SIG-M5 (cell line): ENCODE measurements around the gene MRPS26.
"Not testable (repeated sequence)": the region's sequence is repeated elsewhere in the genome, so short reads cannot be mapped to it uniquely, and the experiment has no call there.

Experiments
- DNase-seq: peaks from one replicate; lab custom pipeline; 2025; lab: John Stamatoyannopoulos, UW

Gene MRPS26

DNA sequence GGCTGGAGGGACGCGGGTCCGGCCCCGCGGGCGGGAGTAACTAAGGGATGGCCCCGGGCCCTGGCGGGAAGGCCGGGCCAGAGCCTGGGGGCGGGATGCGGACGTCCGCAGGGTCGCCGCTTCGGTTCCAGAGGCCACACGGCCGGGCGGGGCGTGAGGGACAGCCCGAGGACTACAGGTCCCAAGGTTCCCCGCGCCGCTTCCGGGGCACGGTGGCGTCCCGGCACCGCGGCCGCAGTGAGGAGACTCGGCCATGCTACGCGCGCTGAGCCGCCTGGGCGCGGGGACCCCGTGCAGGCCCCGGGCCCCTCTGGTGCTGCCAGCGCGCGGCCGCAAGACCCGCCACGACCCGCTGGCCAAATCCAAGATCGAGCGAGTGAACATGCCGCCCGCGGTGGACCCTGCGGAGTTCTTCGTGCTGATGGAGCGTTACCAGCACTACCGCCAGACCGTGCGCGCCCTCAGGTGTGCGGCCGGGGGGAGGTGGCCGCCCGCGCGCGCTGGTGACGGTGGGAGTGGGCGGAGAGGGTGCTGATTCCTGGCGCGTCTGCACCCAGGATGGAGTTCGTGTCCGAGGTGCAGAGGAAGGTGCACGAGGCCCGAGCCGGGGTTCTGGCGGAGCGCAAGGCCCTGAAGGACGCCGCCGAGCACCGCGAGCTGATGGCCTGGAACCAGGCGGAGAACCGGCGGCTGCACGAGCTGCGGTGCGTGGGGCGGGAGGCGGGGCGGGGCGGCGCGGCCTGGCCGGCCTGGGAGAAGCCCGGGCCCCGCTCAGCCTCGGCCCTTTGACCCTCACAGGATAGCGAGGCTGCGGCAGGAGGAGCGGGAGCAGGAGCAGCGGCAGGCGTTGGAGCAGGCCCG, at the start of gene MRPS26:
MRPS26 (plus strand) TSS at position 237 of the 861 bp plus-strand sequence; CDS start at position 254, 17 bp downstream.
- DNase-seq: no peak

DNA sequence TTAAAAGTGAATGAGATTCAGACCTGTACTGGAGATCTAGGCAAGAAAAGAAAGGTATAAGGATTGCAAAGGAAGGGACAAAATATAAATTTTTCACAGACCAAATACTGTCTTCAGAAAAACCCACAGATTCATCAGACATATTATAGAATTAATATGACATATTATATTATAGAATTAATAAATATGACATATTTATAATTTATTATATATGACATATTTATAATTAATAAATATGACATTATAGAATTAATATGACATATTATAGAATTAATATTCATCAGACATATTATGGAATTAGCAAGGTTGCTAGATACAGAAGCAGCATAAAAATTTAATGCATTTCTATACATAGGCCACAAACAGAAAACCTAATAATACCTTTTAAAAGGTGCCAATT, 47.1 kb upstream of the MRPS26 start:
- DNase-seq: no peak

DNA sequence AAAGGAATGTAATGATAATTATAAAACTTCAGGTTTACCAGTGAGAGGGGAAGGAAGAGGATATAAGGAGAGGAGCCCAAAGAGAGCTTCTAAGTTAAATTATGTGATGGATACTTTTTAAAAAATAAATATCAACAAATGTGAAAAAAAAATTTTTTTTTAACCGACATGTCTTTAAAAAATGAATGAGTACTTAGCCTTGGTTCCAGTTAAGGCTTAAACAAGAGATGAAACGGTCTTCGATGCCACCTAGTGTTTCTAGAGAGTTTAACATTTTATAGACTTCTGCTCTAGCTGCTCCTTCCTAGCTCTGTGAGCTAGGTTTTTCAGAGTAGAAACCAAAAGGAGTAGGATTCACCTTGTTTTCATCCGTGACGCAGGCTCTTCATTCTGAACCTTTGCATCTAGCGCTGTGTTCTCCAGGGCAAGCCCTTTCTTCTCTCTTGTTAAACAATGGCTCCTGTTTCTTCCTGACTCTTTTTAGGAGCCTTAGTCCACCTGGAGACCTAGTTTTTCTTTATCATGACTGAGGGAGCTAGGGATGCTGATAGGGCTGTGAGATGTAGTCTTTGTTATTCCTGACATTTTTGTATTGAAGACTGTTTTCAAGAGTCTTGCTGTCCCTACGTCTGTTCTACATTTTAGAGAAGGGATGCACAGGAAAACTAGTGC, 44.9 kb upstream of the MRPS26 start:
- peak; percentile 27 for DNase-seq

DNA sequence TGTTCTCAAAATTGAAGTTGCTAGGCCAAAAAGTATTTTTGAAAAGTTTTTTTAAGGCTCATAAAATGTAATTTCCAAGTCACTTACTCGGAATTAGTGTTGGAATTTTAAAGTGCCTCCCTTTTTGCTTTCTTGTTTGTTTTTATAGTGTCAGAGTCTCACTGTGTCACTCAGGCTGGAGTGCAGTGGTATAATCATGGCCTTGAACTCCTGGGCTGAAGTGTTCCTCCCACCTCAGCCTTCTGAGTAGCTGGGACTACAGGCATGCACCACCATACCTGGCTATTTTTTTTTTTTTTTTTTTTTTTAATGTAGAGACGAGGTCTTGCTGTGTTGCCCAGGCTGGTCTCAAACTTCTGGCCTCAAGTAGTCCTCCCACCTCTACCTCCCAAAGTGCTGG, 42.4 kb upstream of the MRPS26 start:
- DNase-seq: no peak

DNA sequence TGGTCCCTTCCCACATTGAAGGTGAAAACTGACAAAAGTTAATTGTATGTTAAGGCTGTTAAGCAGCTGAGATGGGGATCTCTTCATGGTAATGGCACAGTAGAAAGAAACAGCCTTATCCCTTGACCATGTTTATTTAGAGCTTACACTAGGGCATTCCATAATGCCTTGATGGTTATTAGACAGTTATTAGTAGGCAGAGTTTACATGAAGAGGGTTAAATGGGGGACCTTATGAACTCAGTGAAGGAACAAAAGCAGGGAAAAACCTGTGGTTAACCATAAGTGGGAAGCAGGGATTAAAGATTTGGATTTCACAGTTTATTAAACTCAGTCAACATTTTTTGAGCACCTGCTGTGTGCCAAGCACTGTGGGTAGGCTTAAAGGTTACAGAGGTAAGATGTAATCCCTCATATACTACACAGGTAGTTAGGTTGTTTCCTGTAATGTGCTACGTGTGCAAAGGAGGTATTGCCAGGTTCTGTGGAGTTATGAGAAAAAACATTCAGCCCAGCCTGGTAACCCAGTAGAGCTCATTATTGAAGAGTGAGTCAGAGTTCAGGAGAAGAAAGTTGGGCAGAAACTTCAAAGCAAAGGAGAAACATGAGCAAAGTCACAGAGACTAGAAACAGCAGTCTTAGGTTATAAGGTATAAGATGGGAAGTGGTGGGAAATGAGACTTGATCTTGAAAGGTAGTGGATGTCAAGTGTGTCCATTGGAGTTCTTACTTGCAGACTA, 34.7 kb upstream of the MRPS26 start:
- no peak for DNase-seq

DNA sequence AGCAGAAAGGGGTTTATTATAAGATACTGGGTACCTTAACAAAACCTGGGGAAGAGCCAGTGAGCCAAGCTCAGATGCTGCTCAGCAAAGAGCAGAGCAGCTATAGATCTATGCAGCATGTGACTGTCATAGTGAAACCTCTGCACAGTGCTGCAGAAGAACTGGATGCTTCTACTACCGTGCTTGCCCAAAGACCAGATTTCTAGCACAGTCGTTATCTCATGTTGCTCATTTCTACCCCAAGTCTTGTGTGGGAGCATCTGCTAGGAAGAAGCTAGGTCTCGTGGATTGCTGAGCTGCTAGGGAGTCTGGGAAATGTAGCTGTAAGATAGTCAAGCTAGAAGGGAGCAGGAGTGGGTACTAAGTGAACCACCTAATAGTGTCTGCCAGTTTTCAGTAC, 34.1 kb upstream of the MRPS26 start:
- no peak for DNase-seq

DNA sequence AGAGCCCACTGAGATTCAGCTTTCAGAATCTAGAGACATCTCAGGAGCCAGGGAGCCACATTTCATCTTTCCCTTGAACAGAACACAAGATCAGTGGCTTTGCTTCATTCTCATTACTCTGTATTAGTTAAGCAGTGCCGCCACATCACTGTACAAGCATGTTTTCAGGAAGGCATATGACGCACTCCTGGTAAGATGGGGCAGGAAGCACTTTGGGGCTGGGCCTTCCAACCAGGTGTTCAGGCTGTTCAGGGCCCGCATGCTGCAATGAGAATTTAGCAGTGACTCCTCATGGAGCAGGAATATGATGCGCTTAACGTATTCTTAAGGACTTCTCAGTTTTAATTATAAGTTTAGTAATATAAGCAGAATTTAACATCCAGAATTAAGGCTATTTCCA, 32.1 kb upstream of the MRPS26 start:
- no peak for DNase-seq

DNA sequence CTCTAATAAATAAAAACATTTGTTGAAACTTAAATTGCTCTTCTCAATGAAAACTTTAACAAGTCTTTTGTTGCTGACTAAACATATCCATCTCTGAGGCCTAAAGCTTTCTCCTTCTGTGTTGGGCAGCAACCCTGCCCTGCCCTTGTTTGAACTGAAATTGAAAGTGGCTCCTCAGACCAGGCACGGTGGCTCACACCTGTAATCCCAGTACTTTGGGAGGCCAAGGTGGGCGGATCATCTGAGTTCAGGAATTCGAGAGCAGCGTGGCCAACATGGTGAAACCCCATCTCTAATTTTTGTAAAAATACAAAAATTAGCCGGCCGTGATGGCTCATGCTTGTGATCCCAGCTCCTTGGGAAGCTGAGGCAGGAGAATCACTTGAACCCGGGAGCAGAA, 31.7 kb upstream of the MRPS26 start:
- no peak for DNase-seq

DNA sequence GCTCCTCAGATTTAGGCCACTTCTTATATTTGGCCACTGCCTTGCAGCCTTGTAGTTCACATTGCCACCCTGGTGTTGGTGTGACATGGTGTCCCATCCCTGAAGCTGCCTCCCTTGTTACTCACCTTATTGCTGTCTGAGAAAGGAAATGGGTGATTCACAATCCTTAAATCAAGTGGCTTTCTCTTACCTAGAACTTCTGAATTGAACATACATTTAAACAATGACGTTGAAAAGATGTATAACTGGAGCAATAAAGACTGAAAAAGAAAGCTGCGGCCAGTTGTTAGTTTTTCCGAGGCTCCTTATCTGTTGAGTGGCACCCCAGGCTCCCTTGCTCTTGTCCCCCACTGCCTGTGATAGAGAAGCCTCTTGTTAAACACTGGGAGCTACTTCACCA, 31.2 kb upstream of the MRPS26 start:
- no peak for DNase-seq

DNA sequence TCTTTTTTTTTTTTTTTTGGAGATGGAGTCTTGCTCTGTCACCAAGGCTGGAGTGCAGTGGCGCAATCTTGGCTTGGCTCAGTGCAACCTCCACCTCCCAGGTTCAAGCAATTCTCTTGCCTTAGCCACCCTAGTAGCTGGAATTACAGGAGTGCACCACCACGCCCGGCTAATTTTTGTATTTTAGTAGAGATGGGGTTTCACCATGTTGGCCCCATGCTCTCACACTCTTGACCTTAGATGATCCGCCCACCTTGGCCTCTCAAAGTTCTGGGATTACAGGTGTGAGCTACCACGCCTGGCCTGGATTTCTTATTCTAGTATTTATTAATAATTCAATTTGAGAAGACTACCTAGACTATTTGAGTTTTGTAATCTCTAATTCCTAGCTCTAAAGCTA, 30.6 kb upstream of the MRPS26 start:
- DNase-seq: not testable (repeated sequence)

DNA sequence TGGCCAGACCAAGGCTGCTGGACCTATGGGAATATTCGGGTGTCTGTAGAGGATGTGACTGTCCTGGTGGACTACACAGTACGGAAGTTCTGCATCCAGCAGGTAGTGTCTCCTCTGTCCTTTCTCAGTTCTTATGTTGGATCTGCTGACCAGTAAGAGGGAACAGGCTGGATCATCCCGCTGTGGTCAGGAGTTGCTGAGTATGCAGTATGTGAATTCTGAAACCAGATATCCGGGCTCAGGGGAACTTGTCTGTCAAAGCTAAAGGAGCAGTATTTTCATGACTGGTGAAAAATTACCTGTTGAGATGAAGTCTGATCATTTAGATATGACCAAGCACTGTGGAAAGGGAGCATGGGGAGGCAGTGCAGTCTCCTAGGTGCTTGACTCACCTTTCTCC, 24.5 kb upstream of the MRPS26 start:
- no peak for DNase-seq

DNA sequence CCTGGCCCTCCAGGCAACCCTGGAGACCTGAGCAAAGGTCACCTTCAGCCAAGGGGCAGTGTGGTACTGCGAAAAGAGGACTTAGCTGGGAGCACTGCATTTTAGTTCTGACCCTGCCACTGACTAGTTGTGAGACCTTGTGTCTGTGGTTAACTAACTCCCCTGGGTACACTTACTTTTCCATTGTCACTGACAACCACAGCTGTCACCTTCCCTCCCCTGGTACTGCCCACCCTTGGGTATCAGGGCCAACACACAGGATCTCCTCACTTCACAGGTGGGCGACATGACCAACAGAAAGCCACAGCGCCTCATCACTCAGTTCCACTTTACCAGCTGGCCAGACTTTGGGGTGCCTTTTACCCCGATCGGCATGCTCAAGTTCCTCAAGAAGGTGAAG, 24.1 kb upstream of the MRPS26 start:
- no peak for DNase-seq

DNA sequence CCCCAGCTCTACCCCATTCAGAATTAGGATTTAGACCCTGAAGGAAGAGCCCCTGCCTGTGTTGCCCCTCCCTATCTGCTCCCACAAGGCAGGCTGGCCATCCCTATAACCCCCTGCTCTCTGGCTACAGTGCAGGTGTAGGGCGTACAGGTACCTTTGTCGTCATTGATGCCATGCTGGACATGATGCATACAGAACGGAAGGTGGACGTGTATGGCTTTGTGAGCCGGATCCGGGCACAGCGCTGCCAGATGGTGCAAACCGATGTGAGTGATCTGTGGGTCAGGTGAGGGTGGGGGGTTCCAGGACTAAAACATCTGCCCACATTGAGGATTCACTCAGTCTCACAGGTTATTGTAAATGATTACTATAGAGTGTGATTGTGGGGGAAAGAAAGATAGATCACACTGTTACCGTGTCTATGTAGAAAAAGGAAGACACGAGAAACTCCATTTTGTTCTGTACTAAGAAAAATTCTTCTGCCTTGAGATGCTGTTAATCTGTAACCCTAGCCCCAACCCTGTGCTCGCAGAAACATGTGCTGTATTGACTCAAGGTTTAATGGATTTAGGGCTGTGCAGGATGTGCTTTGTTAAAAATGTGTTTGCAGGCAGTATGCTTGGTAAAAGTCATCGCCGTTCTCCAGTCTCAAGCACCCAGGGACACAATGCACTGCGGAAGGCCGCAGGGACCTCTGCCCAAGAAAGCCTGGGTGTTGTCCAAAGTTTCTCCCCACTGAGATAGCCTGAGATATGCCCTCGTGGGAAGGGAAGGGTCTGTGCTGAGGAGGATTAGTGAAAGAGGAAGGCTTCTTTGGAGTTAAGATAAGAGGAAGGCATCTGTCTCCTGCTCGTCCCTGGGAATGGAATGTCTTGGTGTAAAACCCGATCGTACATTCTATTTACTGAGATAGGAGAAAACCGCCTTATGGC, 23.0 kb upstream of the MRPS26 start:
- not testable (repeated sequence) for DNase-seq

DNA sequence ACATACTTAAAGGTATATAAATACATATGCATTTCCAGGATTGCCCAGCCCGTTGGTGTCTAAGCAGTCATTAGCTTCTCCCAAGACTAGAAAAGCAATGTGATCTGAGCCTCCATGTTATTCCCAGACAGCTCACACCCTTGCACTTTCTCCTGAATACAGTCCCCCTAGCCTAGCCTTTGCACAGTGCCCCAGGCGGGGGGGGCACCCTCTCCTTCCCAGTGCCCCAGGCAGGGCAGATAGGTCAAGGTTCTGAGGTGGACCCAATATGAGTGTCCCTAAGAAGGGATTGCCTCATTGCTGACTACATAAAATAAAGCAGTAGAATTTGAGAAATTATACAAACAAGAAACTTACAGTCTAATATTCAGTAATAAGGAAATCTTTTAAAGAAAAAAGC, 17.9 kb upstream of the MRPS26 start:
- no peak for DNase-seq

DNA sequence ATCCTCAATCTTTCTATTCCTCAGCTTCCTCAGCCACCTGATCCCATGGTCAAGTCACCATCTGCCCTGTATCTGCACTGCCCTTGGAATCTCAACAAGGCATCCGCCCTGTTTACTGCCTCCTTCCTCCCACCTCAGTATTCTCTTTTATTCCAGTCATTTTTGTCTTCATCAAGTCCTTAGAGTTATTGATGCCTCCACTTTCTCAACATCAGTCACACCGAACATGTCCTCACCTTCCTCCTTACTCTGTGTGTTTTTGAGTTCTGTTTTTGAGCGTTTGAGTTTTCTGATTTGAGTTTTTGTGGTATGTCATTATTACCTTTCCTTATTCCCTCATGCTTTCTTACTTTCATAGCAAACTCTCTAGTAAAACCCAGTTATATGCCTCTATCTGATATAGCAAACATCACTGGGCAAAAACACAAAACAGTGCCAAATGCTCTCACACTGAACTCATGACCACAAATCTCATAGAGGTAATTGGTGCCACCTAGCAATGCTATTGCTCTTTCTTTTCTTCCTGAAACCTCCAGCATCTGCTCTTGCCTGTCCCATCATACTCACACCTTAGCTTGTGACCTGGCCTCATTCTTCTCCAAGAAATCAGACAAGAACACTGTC, 14.2 kb upstream of the MRPS26 start:
- no peak for DNase-seq

DNA sequence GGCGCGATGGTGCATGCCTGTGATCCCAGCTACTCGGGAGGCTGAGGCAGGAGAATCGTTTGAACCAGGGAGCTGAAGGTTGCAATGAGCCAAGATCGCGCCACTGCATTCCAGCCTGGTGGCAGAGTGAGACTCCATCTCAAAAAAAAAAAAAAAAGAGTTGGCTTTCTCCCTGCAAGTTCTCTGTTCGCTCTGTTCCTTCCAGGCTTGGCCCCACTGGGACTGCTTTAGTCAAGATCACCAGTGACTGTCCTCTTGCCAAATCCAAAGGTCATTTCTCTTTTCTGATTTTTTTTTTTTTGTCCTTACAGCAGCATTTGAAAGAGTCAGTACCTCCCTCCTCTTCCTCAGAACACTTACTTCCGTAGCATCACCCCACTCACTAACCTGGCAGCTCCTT, 13.2 kb upstream of the MRPS26 start:
- no peak for DNase-seq

DNA sequence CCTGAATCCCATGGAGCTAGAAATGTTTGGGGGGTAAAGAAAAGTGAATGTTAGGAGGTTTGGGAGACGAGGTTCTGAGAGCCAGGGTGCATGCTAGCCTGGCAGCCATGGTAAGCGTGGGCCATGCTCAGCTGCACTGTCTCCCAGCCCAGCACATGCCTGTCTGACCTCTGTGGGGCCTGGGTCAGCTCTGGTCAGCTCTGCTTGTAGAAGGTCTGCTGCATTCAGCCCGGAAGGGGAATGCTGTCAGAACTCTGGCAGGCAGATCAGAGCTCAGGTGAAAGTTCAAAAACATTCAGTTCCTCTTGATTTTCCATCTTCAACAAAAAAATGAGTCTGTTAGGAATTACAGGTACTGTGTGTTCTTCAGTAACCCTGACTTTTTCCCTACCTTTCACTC, 8.2 kb upstream of the MRPS26 start:
- no peak for DNase-seq

DNA sequence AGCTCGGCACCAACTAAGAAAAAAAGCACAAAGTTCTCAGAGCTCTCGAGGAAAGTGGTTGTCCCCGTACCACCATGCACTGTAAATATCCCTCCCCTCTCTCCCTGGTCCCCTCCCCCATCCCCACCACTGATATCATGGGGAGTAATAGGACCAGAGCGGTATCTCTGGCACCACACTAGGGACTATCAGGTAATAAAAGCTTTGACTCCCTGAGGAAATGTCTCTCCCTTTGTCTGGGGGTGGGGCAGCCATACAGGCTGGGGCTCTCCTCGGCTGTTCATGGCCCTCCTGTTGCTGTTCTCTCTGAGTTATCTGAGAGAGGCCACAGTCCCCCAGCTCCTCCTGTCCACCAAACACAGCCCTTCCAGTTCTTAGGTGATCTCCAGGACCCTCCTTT, 7.4 kb upstream of the MRPS26 start:
- DNase-seq: no peak

DNA sequence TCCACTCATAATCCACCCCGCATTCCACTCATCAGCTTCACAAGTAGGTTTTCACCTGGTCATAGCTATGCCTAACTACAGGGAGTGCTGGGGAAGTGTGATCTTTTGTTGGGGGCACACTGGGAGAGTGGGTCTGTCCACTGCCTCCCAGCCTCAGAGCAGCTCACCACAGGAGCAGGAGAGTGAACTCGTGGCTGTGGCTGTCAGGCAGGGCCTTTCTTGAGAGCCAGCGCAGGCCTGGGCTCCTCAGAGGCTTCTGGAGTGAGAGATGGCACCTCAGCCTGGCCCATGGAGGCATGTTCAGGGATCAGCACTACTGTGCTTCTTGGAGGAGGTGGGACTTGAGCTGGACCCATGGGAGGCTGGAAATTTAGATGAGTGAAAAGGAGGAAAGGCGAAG, 6.4 kb upstream of the MRPS26 start:
- no peak for DNase-seq

DNA sequence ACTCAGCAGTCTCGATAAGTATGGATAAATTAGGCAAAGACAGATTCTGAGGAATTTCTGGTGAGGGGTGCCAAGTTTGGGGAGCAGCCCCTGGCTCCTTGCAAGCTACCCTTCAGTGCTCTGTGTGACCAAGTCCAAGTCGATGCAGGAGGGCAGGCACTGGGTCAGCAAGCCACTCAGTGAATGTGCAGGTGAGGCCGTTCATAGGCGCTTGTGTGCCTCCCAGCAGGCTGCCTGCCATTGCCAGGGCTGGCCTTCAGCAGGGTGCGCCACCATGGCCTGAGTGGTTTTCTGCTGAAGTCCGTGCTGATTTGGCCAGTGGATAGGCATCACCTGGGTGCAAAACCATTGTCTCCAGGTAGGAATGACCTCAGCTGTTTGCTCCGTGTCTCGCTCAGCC, 5.8 kb upstream of the MRPS26 start:
- DNase-seq: no peak

DNA sequence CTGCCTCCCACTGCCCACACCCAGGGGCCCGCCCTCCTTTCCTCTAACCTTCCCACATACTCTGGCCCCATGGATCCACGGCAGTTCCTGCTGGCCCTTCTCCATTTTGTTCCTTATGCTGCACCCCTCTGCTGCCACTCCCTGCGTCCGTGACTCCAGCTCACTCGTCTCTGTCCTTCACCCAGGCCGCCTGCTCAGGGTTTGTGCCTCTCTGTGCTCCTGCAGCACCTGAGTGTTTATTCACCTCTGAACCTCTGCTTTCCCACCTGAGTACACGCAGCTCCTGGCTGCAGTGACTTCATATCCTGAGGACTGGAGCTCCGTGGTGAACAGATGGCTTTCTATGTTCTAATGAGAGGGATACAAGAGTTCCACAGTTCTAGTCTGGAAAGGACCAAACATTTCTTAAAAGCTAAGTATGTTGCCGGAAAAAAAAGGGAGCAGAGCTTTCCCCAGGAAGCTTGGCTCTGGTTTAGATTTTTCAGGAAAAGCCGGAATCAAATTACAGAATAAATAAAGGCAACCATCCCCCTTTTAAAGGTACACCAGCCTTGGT, 3.9 kb upstream of the MRPS26 start:
- no peak for DNase-seq
